ENCODE data around the gene UBR7. TPM values are rescaled to one million over a fixed set of nuclear protein-coding genes. Genes with fewer than 3 reads are reported as not detected.

Gene UBR7
- total RNA-seq, 2 experiments from 2014 or later, result 43.5 to 45.8 TPM

GRCh38 chr14:93239869-93240677 is 33.0 kb downstream of the UBR7 start:
- ChIA-PET CTCF (no interaction called here), POLR2A (no interaction called here)
- no peak for DNase-seq
- no peaks in the 10 kb centered on the region for H3K27me3 Mint-ChIP-seq
- H3K27ac Mint-ChIP-seq, result no peak overlapping the region
- peaks cover 12% of the 10 kb centered on the region for H3K36me3 Mint-ChIP-seq (ENCODE audit: low read depth)
- H3K4me1 Mint-ChIP-seq, result no peaks in the 10 kb centered on the region
- no peak overlapping the region for H3K4me3 Mint-ChIP-seq
- no peaks in the 10 kb centered on the region for H3K9me3 Mint-ChIP-seq

- peaks cover 16% of the 10 kb centered on the region for H3K36me3 Mint-ChIP-seq (ENCODE audit: low read depth)
- no peak overlapping the region for H3K4me3 Mint-ChIP-seq
- no peak for DNase-seq
- H3K27ac Mint-ChIP-seq, result no peak overlapping the region
- no peaks in the 10 kb centered on the region for H3K9me3 Mint-ChIP-seq
- H3K4me1 Mint-ChIP-seq, result no peaks in the 10 kb centered on the region
- H3K27me3 Mint-ChIP-seq, result no peaks in the 10 kb centered on the region
- ChIA-PET CTCF (no interaction called here), POLR2A (no interaction called here)
These were observed 33.6 kb downstream of the UBR7 start for GRCh38 chr14:93240678-93241000.

GRCh38 chr14:93245764-93246420 is 38.8 kb downstream of the UBR7 start:
- Mint-ChIP-seq H3K36me3 (ENCODE audit: low read depth) (peaks cover 24% of the 10 kb centered on the region), H3K4me1 (peaks cover 17% of the 10 kb centered on the region), H3K27me3 (no peaks in the 10 kb centered on the region), H3K9me3 (no peaks in the 10 kb centered on the region), H3K4me3 (no peak overlapping the region), H3K27ac (no peak overlapping the region)
- POLR2A ChIA-PET, result no interaction called here
- no peak for DNase-seq
- CTCF ChIA-PET, result no interaction called here

- CTCF ChIA-PET, result no interaction called here
- Mint-ChIP-seq H3K27me3 (no peaks in the 10 kb centered on the region), H3K36me3 (ENCODE audit: low read depth) (peaks cover 24% of the 10 kb centered on the region), H3K9me3 (no peaks in the 10 kb centered on the region), H3K27ac (no peak overlapping the region), H3K4me1 (peaks cover 17% of the 10 kb centered on the region), H3K4me3 (no peak overlapping the region)
- POLR2A ChIA-PET, result no interaction called here
- no peak for DNase-seq
These were observed 39.5 kb downstream of the UBR7 start for GRCh38 chr14:93246534-93246933.

GRCh38 chr14:93249128-93249831 is 42.2 kb downstream of the UBR7 start:
- no peak for DNase-seq
- ChIA-PET CTCF (interaction anchor here (0.6 kb wide), 1 partner anchor 1430 kb away, joined by 3 read pairs; no protein-coding TSS in a partner anchor), POLR2A (no interaction called here)
- no peak overlapping the region for H3K27ac Mint-ChIP-seq
- no peaks in the 10 kb centered on the region for H3K9me3 Mint-ChIP-seq
- H3K4me3 Mint-ChIP-seq, result no peak overlapping the region
- peaks cover 22% of the 10 kb centered on the region for H3K4me1 Mint-ChIP-seq
- no peaks in the 10 kb centered on the region for H3K27me3 Mint-ChIP-seq
- H3K36me3 Mint-ChIP-seq (ENCODE audit: low read depth), result peaks cover 12% of the 10 kb centered on the region

- Mint-ChIP-seq H3K4me1 (peaks cover 6% of the 10 kb centered on the region), H3K4me3 (no peak overlapping the region), H3K27ac (peak overlapping the region; percentile 41), H3K9me3 (no peaks in the 10 kb centered on the region), H3K36me3 (ENCODE audit: low read depth) (peaks cover 17% of the 10 kb centered on the region), H3K27me3 (no peaks in the 10 kb centered on the region)
- DNase-seq, result no peak
- CTCF ChIA-PET, result no interaction called here
- POLR2A ChIA-PET, result no interaction called here
These were observed 55.4 kb downstream of the UBR7 start for GRCh38 chr14:93262446-93262845.

GRCh38 chr14:93263416-93263815 is 56.4 kb downstream of the UBR7 start:
- DNase-seq, result no peak
- Mint-ChIP-seq H3K27me3 (no peaks in the 10 kb centered on the region), H3K27ac (no peak overlapping the region), H3K9me3 (no peaks in the 10 kb centered on the region), H3K36me3 (ENCODE audit: low read depth) (peaks cover 17% of the 10 kb centered on the region), H3K4me3 (no peak overlapping the region), H3K4me1 (peaks cover 6% of the 10 kb centered on the region)
- ChIA-PET CTCF (no interaction called here), POLR2A (no interaction called here)

GRCh38 chr14:93266127-93266526 is 59.1 kb downstream of the UBR7 start:
- no peaks in the 10 kb centered on the region for H3K9me3 Mint-ChIP-seq
- ChIA-PET CTCF (interaction anchor here (1.8 kb wide), 1 partner anchor 10 kb away, joined by 7 read pairs; no protein-coding TSS in a partner anchor), POLR2A (interaction anchor here (0.5 kb wide), 1 partner anchor 30 kb away, joined by 3 read pairs; no protein-coding TSS in a partner anchor)
- H3K4me3 Mint-ChIP-seq, result no peak overlapping the region
- H3K27me3 Mint-ChIP-seq, result no peaks in the 10 kb centered on the region
- H3K4me1 Mint-ChIP-seq, result peaks cover 6% of the 10 kb centered on the region
- peaks cover 13% of the 10 kb centered on the region for H3K36me3 Mint-ChIP-seq (ENCODE audit: low read depth)
- H3K27ac Mint-ChIP-seq, result no peak overlapping the region
- DNase-seq, result no peak

GRCh38 chr14:93267149-93267711 is 60.2 kb downstream of the UBR7 start:
- ChIA-PET POLR2A (no interaction called here), CTCF (interaction anchor here (0.6 to 1.8 kb wide), 3 partner anchors 9 to 165 kb away, joined by 3 to 7 read pairs (median 3); no protein-coding TSS in a partner anchor)
- peaks cover 6% of the 10 kb centered on the region for H3K4me1 Mint-ChIP-seq
- H3K36me3 Mint-ChIP-seq (ENCODE audit: low read depth), result peaks cover 13% of the 10 kb centered on the region
- no peak for DNase-seq
- no peak overlapping the region for H3K4me3 Mint-ChIP-seq
- H3K27ac Mint-ChIP-seq, result no peak overlapping the region
- no peaks in the 10 kb centered on the region for H3K27me3 Mint-ChIP-seq
- no peaks in the 10 kb centered on the region for H3K9me3 Mint-ChIP-seq

- DNase-seq, result no peak
- peaks cover 9% of the 10 kb centered on the region for H3K36me3 Mint-ChIP-seq (ENCODE audit: low read depth)
- no peak overlapping the region for H3K4me3 Mint-ChIP-seq
- H3K9me3 Mint-ChIP-seq, result no peaks in the 10 kb centered on the region
- peaks cover 4% of the 10 kb centered on the region for H3K4me1 Mint-ChIP-seq
- no peaks in the 10 kb centered on the region for H3K27me3 Mint-ChIP-seq
- ChIA-PET POLR2A (no interaction called here), CTCF (no interaction called here)
- H3K27ac Mint-ChIP-seq, result no peak overlapping the region
These were observed 61.4 kb downstream of the UBR7 start for GRCh38 chr14:93268406-93268805.

GRCh38 chr14:93269341-93270068 is 62.4 kb downstream of the UBR7 start:
- Mint-ChIP-seq H3K36me3 (ENCODE audit: low read depth) (peaks cover 6% of the 10 kb centered on the region), H3K27ac (no peak overlapping the region), H3K9me3 (no peaks in the 10 kb centered on the region), H3K4me1 (no peaks in the 10 kb centered on the region), H3K27me3 (no peaks in the 10 kb centered on the region), H3K4me3 (no peak overlapping the region)
- ChIA-PET POLR2A (no interaction called here), CTCF (interaction anchor here (1.8 kb wide), 1 partner anchor 10 kb away, joined by 6 read pairs; no protein-coding TSS in a partner anchor)
- no peak for DNase-seq

- CTCF ChIA-PET, result interaction anchor here (1.4 to 1.8 kb wide), 2 partner anchors 8 to 12 kb away, joined by 4 to 6 read pairs; no protein-coding TSS in a partner anchor
- Mint-ChIP-seq H3K27me3 (no peaks in the 10 kb centered on the region), H3K36me3 (ENCODE audit: low read depth) (peaks cover 3% of the 10 kb centered on the region), H3K27ac (no peak overlapping the region), H3K4me3 (no peak overlapping the region), H3K9me3 (no peaks in the 10 kb centered on the region), H3K4me1 (no peaks in the 10 kb centered on the region)
- no peak for DNase-seq
- POLR2A ChIA-PET, result no interaction called here
These were observed 64.1 kb downstream of the UBR7 start for GRCh38 chr14:93271111-93271510.

All from activated CD4-positive, alpha-beta T cell treated with anti-CD3 and anti-CD28 coated beads, Interleukin-2, amount 10 ng/mL, durations not matched to agents 7 days and 5 days (primary cell).